GM23338 (cell line): ENCODE data around the gene IFITM5. TPM values are rescaled to one million over a fixed set of nuclear protein-coding genes. Genes with fewer than 3 reads are reported as not detected.

Source experiments
- ATAC-seq: fragments of 200-7000 bp; cut with Tn5 transposase; 3 replicates; pipeline ENCODE4 v1.9.1; 2020
- DNase-seq: peaks from one replicate; pipeline ENCODE4 v3.0.0-alpha.2; 2015; ENCODE audit warnings: low spot score
- H2AFZ ChIP-seq: fragments of 200-600 bp; sonication (generic); 2 replicates; pipeline ENCODE4 v1.8.0; 2016; ENCODE audit warnings: antibody characterized with exemption, mild to moderate bottlenecking, moderate library complexity
- H3F3A ChIP-seq: fragments of 200-600 bp; sonication (generic); replicated peaks from 2 replicates; pipeline ENCODE4 v1.8.0; 2017; ENCODE audit warnings: antibody characterized with exemption, mixed run types, low read depth
- H3K27ac ChIP-seq: fragments of 200-600 bp; sonication (generic); 2 replicates; pipeline ENCODE4 v1.6.1; 2016; ENCODE audit warnings: low read depth
- H3K27me3 ChIP-seq: fragments of 200-600 bp; sonication (generic); 2 replicates; pipeline ENCODE4 v1.8.0; 2016; ENCODE audit warnings: mild to moderate bottlenecking, mixed run types, moderate library complexity; ENCODE audit not compliant: insufficient read depth
- H3K36me3 ChIP-seq: fragments of 200-600 bp; sonication (generic); 2 replicates; pipeline ENCODE4 v1.8.0; 2016; ENCODE audit warnings: mild to moderate bottlenecking; ENCODE audit not compliant: insufficient read depth
- H3K4me1 ChIP-seq: fragments of 200-600 bp; sonication (generic); 2 replicates; pipeline ENCODE4 v1.8.0; 2016; ENCODE audit warnings: mild to moderate bottlenecking, moderate library complexity; ENCODE audit not compliant: insufficient read depth
- H3K4me2 ChIP-seq: fragments of 200-600 bp; sonication (generic); 2 replicates; pipeline ENCODE4 v1.7.1; 2017; ENCODE audit warnings: mixed run types
- H3K4me3 ChIP-seq: fragments of 200-600 bp; sonication (generic); 2 replicates; pipeline ENCODE4 v1.6.1; 2016; ENCODE audit warnings: mixed run types
- H3K79me2 ChIP-seq: fragments of 200-600 bp; sonication (generic); replicated peaks from 2 replicates; pipeline ENCODE4 v1.8.0; 2017; ENCODE audit warnings: mild to moderate bottlenecking; ENCODE audit not compliant: insufficient read depth
- H3K9me2 ChIP-seq: fragments of 200-600 bp; sonication (generic); 2 replicates; pipeline ENCODE4 v1.8.0; 2017; ENCODE audit not compliant: insufficient read depth
- H4K20me1 ChIP-seq: fragments of 200-600 bp; sonication (generic); replicated peaks from 2 replicates; pipeline ENCODE4 v1.8.0; 2017; ENCODE audit warnings: mild to moderate bottlenecking; ENCODE audit not compliant: insufficient read depth
- H3K27ac Mint-ChIP-seq: 2 replicates; pipeline ENCODE4 v1.8.0; 2020; ENCODE audit warnings: inconsistent platforms, mild to moderate bottlenecking, moderate library complexity, mixed read lengths
- H3K27me3 Mint-ChIP-seq: 3 replicates; pipeline ENCODE4 v1.8.0; 2022; ENCODE audit warnings: low read depth, mild to moderate bottlenecking, moderate library complexity, mixed read lengths, inconsistent platforms; ENCODE audit not compliant: insufficient read depth, poor library complexity
- H3K36me3 Mint-ChIP-seq: 3 replicates; pipeline ENCODE4 v1.8.0; 2021; ENCODE audit warnings: low read depth, mild to moderate bottlenecking, inconsistent platforms, moderate library complexity, mixed read lengths
- H3K4me1 Mint-ChIP-seq: 3 replicates; pipeline ENCODE4 v1.8.0; 2020; ENCODE audit warnings: mild to moderate bottlenecking, inconsistent platforms, mixed read lengths
- H3K4me3 Mint-ChIP-seq: 3 replicates; pipeline ENCODE4 v1.8.0; 2021; ENCODE audit warnings: moderate library complexity, mild to moderate bottlenecking, inconsistent platforms, mixed read lengths
- H3K9me3 Mint-ChIP-seq: 3 replicates; pipeline ENCODE4 v1.8.0; 2020; ENCODE audit warnings: moderate library complexity, mild to moderate bottlenecking, inconsistent platforms, mixed read lengths
- ETS1 ChIP-seq: IDR thresholded peaks from 2 replicates; pipeline ENCODE4 v1.6.1; 2016; ENCODE audit warnings: antibody characterized with exemption
- EZH2phosphoT487 ChIP-seq: fragments of 200-600 bp; sonication (generic); IDR thresholded peaks from one replicate; pipeline ENCODE4 v1.8.1; 2018; ENCODE audit warnings: antibody characterized with exemption; ENCODE audit not compliant: unreplicated experiment
- POLR2AphosphoS5 ChIP-seq: IDR thresholded peaks from 2 replicates; pipeline ENCODE4 v1.6.1; 2016; ENCODE audit warnings: antibody characterized with exemption, low read depth
- STAT1 ChIP-seq: IDR thresholded peaks from one replicate; pipeline ENCODE4 v1.6.1; 2016; ENCODE audit warnings: antibody characterized with exemption; ENCODE audit not compliant: unreplicated experiment
- ZNF331 ChIP-seq: fragments of 250-450 bp; sonication (Bioruptor Pico); IDR thresholded peaks from 2 replicates; pipeline ENCODE4 v1.5.0; 2020; ENCODE audit warnings: low read depth, mild to moderate bottlenecking, moderate library complexity
- polyA plus RNA-seq: library from polyadenylated mRNA; unstranded; fragments of >200 nt; fragmentation: Nextera tagmentation; extraction: Ambion mirVana; gene quantifications from 2 replicates; pipeline ENCODE4 v1.2.1, GENCODE V29; 2016
- total RNA-seq: library from RNA; depleted of rRNA; stranded (reverse); fragments of >200 nt; shearing (Covaris generic); gene quantifications from 2 replicates; pipeline ENCODE4 v1.2.3, GENCODE V29; 2014
- TF ChIP-seq, protein P1 (sequence below): fragments of 250-450 bp; sonication (Bioruptor Pico); IDR thresholded peaks from 2 replicates; pipeline ENCODE4 v1.5.0; 2020; ENCODE audit warnings: mild to moderate bottlenecking, moderate library complexity

The IFITM5 gene
- total and polyA plus RNA-seq, 2 experiments from 2014 or later: not detected

DNA sequence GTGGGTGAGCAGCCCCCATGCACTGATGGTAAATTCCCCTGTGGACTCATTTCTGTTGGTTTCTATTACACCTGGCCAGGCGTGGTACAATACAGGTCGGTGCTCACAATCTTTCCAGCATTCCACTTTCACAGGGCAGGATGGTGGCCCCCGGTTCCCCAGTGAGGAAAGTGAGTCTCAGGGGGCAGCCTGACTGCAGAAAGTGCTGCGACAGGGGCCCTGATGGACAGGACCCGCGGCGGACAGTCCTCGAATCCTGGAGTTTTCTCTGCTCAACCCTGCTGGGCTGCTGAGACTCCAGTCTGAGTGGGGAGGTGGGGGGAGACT, 13.5 kb downstream of the IFITM5 start (continued):
- TF ChIP-seq EZH2phosphoT487: no peak
- no peak for TF ChIP-seq STAT1
- no peak for TF ChIP-seq POLR2AphosphoS5

DNA sequence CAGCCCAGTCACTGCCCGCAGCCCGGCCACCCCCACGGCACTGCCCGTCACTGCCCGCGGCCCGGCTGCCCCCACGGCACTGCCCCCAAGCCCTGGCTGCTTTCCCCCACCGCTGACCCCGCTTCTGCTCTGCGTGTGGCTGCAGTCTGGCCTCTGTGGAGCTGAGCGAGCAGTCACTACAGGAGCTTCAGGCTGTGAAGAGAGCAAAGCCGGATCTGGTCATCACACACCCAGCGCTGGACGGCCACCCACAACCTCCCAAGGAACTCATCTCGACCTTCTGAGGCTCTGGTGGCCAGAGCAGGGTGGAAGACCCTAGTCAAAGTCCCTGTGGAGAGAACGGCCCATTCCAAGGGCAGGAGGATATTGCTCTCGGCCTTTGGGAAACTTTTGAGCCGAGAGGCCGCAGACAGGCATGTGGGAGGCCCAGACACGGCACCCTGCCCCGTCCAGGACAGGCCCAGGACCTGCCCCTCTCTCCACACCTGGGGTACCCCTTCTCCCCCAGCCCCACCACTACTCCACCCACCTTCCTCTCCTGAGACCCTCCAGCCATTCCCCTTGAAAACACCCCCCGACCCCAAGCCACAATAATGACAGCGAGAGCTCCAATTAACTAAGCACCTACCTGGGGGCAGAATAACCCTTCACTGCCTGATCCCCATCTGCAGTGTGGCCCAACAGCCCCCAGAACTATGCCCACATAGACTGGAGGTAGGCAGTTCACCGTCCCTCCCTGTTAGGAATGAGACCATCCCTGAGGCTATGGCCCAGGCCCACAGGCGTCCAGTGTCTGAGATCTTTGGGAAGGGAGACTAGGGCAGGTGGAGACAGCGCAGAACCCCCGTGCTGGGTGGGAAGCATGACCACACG, 14.1 kb downstream of the IFITM5 start:
- peaks cover 56% of the 10 kb centered on the region for H3K27me3 Mint-ChIP-seq
- H3K27me3 ChIP-seq: peaks cover 55% of the 10 kb centered on the region
- H3K4me3 ChIP-seq: no peak overlapping the region

More for the DNA sequence above, 14.1 kb downstream of the IFITM5 start:
- ATAC-seq (no peak), DNase-seq (no peak)
- no peaks in the 10 kb centered on the region; the same call in 2 of the 3 replicates for H3K36me3 Mint-ChIP-seq
- H3K4me1 Mint-ChIP-seq: peaks cover 28% of the 10 kb centered on the region
- H3K27ac Mint-ChIP-seq: no peak overlapping the region
- Histone ChIP-seq H3K36me3 (no peaks in the 10 kb centered on the region), H3K9me2 (no peaks in the 10 kb centered on the region), H3K4me2 (no peak overlapping the region), H3K4me1 (no peaks in the 10 kb centered on the region), H2AFZ (no peak overlapping the region), H3K27ac (no peak overlapping the region), H3F3A (peaks cover 6% of the 10 kb centered on the region; the same call in 1 of the 2 replicates), H4K20me1 (no peaks in the 10 kb centered on the region), H3K79me2 (no peaks in the 10 kb centered on the region)
- H3K9me3 Mint-ChIP-seq: peaks cover 2% of the 10 kb centered on the region; the same call in 1 of the 3 replicates
- TF ChIP-seq POLR2AphosphoS5 (no peak), ETS1 (no peak), ZNF331 (CRISPR knock-in tag) (no peak), STAT1 (no peak), EZH2phosphoT487 (no peak)
- TF ChIP-seq, protein P1, sequence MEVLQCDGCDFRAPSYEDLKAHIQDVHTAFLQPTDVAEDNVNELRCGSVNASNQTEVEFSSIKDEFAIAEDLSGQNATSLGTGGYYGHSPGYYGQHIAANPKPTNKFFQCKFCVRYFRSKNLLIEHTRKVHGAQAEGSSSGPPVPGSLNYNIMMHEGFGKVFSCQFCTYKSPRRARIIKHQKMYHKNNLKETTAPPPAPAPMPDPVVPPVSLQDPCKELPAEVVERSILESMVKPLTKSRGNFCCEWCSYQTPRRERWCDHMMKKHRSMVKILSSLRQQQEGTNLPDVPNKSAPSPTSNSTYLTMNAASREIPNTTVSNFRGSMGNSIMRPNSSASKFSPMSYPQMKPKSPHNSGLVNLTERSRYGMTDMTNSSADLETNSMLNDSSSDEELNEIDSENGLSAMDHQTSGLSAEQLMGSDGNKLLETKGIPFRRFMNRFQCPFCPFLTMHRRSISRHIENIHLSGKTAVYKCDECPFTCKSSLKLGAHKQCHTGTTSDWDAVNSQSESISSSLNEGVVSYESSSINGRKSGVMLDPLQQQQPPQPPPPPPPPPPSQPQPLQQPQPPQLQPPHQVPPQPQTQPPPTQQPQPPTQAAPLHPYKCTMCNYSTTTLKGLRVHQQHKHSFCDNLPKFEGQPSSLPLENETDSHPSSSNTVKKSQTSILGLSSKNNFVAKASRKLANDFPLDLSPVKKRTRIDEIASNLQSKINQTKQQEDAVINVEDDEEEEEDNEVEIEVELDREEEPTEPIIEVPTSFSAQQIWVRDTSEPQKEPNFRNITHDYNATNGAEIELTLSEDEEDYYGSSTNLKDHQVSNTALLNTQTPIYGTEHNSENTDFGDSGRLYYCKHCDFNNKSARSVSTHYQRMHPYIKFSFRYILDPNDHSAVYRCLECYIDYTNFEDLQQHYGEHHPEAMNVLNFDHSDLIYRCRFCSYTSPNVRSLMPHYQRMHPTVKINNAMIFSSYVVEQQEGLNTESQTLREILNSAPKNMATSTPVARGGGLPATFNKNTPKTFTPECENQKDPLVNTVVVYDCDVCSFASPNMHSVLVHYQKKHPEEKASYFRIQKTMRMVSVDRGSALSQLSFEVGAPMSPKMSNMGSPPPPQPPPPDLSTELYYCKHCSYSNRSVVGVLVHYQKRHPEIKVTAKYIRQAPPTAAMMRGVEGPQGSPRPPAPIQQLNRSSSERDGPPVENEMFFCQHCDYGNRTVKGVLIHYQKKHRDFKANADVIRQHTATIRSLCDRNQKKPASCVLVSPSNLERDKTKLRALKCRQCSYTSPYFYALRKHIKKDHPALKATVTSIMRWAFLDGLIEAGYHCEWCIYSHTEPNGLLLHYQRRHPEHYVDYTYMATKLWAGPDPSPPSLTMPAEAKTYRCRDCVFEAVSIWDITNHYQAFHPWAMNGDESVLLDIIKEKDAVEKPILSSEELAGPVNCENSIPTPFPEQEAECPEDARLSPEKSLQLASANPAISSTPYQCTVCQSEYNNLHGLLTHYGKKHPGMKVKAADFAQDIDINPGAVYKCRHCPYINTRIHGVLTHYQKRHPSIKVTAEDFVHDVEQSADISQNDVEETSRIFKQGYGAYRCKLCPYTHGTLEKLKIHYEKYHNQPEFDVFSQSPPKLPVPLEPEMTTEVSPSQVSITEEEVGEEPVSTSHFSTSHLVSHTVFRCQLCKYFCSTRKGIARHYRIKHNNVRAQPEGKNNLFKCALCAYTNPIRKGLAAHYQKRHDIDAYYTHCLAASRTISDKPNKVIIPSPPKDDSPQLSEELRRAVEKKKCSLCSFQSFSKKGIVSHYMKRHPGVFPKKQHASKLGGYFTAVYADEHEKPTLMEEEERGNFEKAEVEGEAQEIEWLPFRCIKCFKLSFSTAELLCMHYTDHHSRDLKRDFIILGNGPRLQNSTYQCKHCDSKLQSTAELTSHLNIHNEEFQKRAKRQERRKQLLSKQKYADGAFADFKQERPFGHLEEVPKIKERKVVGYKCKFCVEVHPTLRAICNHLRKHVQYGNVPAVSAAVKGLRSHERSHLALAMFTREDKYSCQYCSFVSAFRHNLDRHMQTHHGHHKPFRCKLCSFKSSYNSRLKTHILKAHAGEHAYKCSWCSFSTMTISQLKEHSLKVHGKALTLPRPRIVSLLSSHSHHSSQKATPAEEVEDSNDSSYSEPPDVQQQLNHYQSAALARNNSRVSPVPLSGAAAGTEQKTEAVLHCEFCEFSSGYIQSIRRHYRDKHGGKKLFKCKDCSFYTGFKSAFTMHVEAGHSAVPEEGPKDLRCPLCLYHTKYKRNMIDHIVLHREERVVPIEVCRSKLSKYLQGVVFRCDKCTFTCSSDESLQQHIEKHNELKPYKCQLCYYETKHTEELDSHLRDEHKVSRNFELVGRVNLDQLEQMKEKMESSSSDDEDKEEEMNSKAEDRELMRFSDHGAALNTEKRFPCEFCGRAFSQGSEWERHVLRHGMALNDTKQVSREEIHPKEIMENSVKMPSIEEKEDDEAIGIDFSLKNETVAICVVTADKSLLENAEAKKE: no peak
- no peak overlapping the region for H3K4me3 Mint-ChIP-seq
